H9 (cell line): ENCODE measurements around the gene PIEZO2. TPM values are rescaled to one million over a fixed set of nuclear protein-coding genes. Genes with fewer than 3 reads are reported as not detected.

Experiments used
- DNase-seq: peaks from one replicate; pipeline ENCODE4 v3.0.0-alpha.2; 2017
- H2AFZ ChIP-seq: one replicate; pipeline ENCODE4 v1.6.1; 2013; ENCODE audit warnings: mild to moderate bottlenecking, low read length, control low read depth, moderate library complexity
- H2AK5ac ChIP-seq: 2 replicates; pipeline ENCODE4 v1.6.1; 2013; ENCODE audit warnings: low read length, control low read depth, mixed read lengths; ENCODE audit not compliant: insufficient read length
- H2BK120ac ChIP-seq: one replicate; pipeline ENCODE4 v1.6.1; 2013; ENCODE audit warnings: low read depth, mild to moderate bottlenecking, low read length, control low read depth, inconsistent platforms; ENCODE audit not compliant: poor library complexity, severe bottlenecking
- H2BK12ac ChIP-seq: 2 replicates; pipeline ENCODE4 v1.6.1; 2013; ENCODE audit warnings: low read length, control low read depth, mixed read lengths, low read depth; ENCODE audit not compliant: insufficient read length
- H2BK15ac ChIP-seq: 2 replicates; pipeline ENCODE4 v1.6.1; 2013; ENCODE audit warnings: low read depth, low read length, control low read depth
- H2BK20ac ChIP-seq: one replicate; pipeline ENCODE4 v1.6.1; 2013; ENCODE audit warnings: low read depth, mild to moderate bottlenecking, low read length, control low read depth, inconsistent platforms; ENCODE audit not compliant: poor library complexity, severe bottlenecking
- H2BK5ac ChIP-seq: 2 replicates; pipeline ENCODE4 v1.6.1; 2013; ENCODE audit warnings: low read length, control low read depth, mixed read lengths; ENCODE audit not compliant: insufficient read length
- H3K14ac ChIP-seq: 2 replicates; pipeline ENCODE4 v1.6.1; 2013; ENCODE audit warnings: low read length, control low read depth; ENCODE audit not compliant: insufficient read depth
- H3K18ac ChIP-seq: 2 replicates; pipeline ENCODE4 v1.6.1; 2013; ENCODE audit warnings: low read depth, mild to moderate bottlenecking, mixed read lengths, low read length, control low read depth; ENCODE audit not compliant: insufficient read length
- H3K23ac ChIP-seq: 2 replicates; pipeline ENCODE4 v1.6.1; 2013; ENCODE audit warnings: low read length, control low read depth, mixed read lengths, low read depth; ENCODE audit not compliant: insufficient read length
- H3K23me2 ChIP-seq: 2 replicates; pipeline ENCODE4 v1.6.1; 2013; ENCODE audit warnings: low read depth, mild to moderate bottlenecking, mixed read lengths, low read length, control low read depth; ENCODE audit not compliant: insufficient read length, poor library complexity, severe bottlenecking
- H3K27ac ChIP-seq: 2 replicates; pipeline ENCODE4 v1.5.1; 2013; ENCODE audit warnings: low read length, control low read depth, mixed read lengths, low read depth; ENCODE audit not compliant: insufficient read length
- H3K27me3 ChIP-seq: 2 replicates; pipeline ENCODE4 v1.6.1; 2013; ENCODE audit warnings: low read length, control low read depth, inconsistent platforms; ENCODE audit not compliant: insufficient read depth
- H3K4ac ChIP-seq: 2 replicates; pipeline ENCODE4 v1.6.1; 2013; ENCODE audit warnings: low read depth, mild to moderate bottlenecking, control low read depth, inconsistent platforms, low read length, moderate library complexity
- H3K4me1 ChIP-seq: 2 replicates; pipeline ENCODE4 v1.6.1; 2013; ENCODE audit warnings: low read length, control low read depth, inconsistent platforms; ENCODE audit not compliant: insufficient read depth
- H3K4me2 ChIP-seq: 2 replicates; pipeline ENCODE4 v1.6.1; 2013; ENCODE audit warnings: low read length, control low read depth, mixed read lengths; ENCODE audit not compliant: insufficient read length, insufficient read depth
- H3K56ac ChIP-seq: 2 replicates; pipeline ENCODE4 v1.6.1; 2013; ENCODE audit warnings: low read depth, mild to moderate bottlenecking, mixed read lengths, low read length, control low read depth; ENCODE audit not compliant: insufficient read length
- H3K79me1 ChIP-seq: 2 replicates; pipeline ENCODE4 v1.6.1; 2013; ENCODE audit warnings: low read depth, mild to moderate bottlenecking, moderate library complexity, low read length, control low read depth, inconsistent platforms; ENCODE audit not compliant: insufficient read depth, poor library complexity, severe bottlenecking
- H3K79me2 ChIP-seq: 2 replicates; pipeline ENCODE4 v1.6.1; 2013; ENCODE audit warnings: low read length, control low read depth, inconsistent platforms; ENCODE audit not compliant: insufficient read depth
- H3K9ac ChIP-seq: 2 replicates; pipeline ENCODE4 v1.6.1; 2013; ENCODE audit warnings: low read length, control low read depth, mixed read lengths; ENCODE audit not compliant: insufficient read length; ENCODE audit errors: extremely low read depth
- H3K9me3 ChIP-seq: one replicate; pipeline ENCODE4 v1.6.1; 2013; ENCODE audit warnings: low read depth, low read length, inconsistent platforms; ENCODE audit not compliant: control insufficient read depth
- H3T11ph ChIP-seq: one replicate; pipeline ENCODE4 v1.6.1; 2013; ENCODE audit warnings: mild to moderate bottlenecking, low read length, control low read depth, inconsistent platforms
- H4K20me1 ChIP-seq: one replicate; pipeline ENCODE4 v1.6.1; 2013; ENCODE audit not compliant: control insufficient read depth, insufficient read length, insufficient read depth
- H4K5ac ChIP-seq: 2 replicates; pipeline ENCODE4 v1.6.1; 2013; ENCODE audit warnings: low read depth, mild to moderate bottlenecking, mixed read lengths, low read length, control low read depth; ENCODE audit not compliant: insufficient read length
- H4K8ac ChIP-seq: replicated peaks from 2 replicates; pipeline ENCODE4 v1.6.1; 2013; ENCODE audit warnings: low read length, control low read depth, mixed read lengths, low read depth; ENCODE audit not compliant: insufficient read length
- H4K91ac ChIP-seq: 2 replicates; pipeline ENCODE4 v1.6.1; 2013; ENCODE audit warnings: low read depth, mild to moderate bottlenecking, moderate library complexity, mixed read lengths, low read length, control low read depth; ENCODE audit not compliant: insufficient read length
- H3K27ac Mint-ChIP-seq, 3 experiments: 2 replicates in 2 of 3; 3 replicates in 1 of 3; pipeline ENCODE4 v1.8.0; 2020 to 2021; ENCODE audit warnings: mixed read lengths in 3 of 3, mild to moderate bottlenecking in 1 of 3, moderate library complexity in 1 of 3
- H3K27me3 Mint-ChIP-seq: 2 replicates; pipeline ENCODE4 v1.8.0; 2021; ENCODE audit warnings: low read depth, mild to moderate bottlenecking, moderate library complexity, mixed read lengths
- H3K36me3 Mint-ChIP-seq, 3 experiments: 2 replicates in 2 of 3; 3 replicates in 1 of 3; pipeline ENCODE4 v1.8.0; 2020 to 2021; ENCODE audit warnings: low read depth in 3 of 3, mixed read lengths in 3 of 3; ENCODE audit not compliant: insufficient read depth in 1 of 3
- H3K4me1 Mint-ChIP-seq, 2 experiments: 2 replicates each; pipeline ENCODE4 v1.8.0; 2020; ENCODE audit warnings: mixed read lengths in 2 of 2
- H3K4me3 Mint-ChIP-seq, 2 experiments: 2 replicates in 1 of 2; 3 replicates in 1 of 2; pipeline ENCODE4 v1.8.0; 2020 to 2021; ENCODE audit warnings: mild to moderate bottlenecking in 2 of 2, mixed read lengths in 2 of 2, moderate library complexity in 1 of 2
- H3K9me3 Mint-ChIP-seq, 2 experiments: 2 replicates in 1 of 2; 3 replicates in 1 of 2; pipeline ENCODE4 v1.8.0; 2020; ENCODE audit warnings: mild to moderate bottlenecking in 2 of 2, mixed read lengths in 2 of 2, moderate library complexity in 1 of 2
- CTCF ChIP-seq: fragments of 200-600 bp; sonication (generic); conservative IDR thresholded peaks from 3 replicates; pipeline ENCODE4 v1.8.0; 2021; ENCODE audit warnings: antibody characterized with exemption, mild to moderate bottlenecking
- WGBS: extraction: QIAGEN DNeasy Blood & Tissue Kit; methylation state at CpG from one replicate; pipeline ENCODE4 v1.1.7; 2013; ENCODE audit warnings: missing lambda C conversion rate, low lambda C conversion rate, mixed read lengths; ENCODE audit not compliant: insufficient read length; ENCODE audit errors: extremely low coverage; 5-methylcytosine and 5-hydroxymethylcytosine counted together
- total RNA-seq: library from RNA; stranded (reverse); gene quantifications from 2 replicates; pipeline ENCODE4 v1.2.1, GENCODE V29; 2021

The PIEZO2 gene
- total RNA-seq, 1 experiment from 2014 or later = 3.9 TPM

DNA sequence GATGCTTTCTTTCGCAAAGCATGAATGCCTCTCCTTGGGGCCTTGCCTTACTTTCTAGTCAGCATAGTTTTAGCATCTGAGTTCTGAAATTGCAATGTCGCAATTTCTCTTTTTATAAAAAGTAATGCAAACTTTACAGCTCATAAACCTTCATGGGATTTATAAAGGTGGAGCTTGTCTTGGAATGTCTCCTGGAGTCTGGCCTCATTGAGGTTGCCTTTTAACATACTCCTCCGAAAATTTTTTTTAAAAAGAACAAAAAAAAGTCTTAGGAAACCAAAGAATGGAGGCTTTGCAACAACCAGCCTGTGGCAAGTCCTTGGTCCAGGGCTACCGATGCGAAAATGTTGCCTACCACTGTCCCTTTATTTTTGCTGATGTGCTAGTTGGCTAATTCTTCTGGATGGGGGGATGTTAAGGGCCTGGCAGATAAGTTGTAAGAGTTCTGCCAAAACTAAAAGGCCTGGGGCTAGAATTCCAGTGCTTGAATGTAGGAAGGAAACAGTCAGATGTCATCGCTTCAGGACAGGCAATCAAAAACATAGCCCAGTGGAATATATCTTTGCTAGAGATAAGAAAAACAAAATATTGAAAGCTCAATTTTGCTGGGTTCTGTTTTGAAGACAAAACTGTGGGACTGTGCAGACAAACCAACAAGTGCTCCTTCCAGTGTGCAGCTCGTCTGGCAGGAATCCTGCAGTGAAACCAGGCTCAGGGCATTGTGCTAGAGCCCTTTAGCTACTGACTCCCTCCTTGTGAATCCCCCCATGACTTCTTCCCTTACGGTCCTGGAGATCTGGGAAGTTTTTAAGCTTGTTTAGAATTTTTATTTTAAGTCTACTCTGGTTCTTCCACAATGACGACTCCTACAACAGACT lies 213.0 kb downstream of the PIEZO2 start:
- H4K5ac ChIP-seq = no peak overlapping the region
- Mint-ChIP-seq H3K4me3 (no peak overlapping the region), H3K27me3 (no peaks in the 10 kb centered on the region), H3K4me1 (peaks cover 33 to 37% of the 10 kb centered on the region in 2 experiments), H3K27ac (peak overlapping the region in 1 of 3 experiments; percentile 44; a peak in 1 of 7 replicates), H3K9me3 (no peaks in the 10 kb centered on the region), H3K36me3 (peaks cover 0 to 2% (median 0%) of the 10 kb centered on the region in 3 experiments; a peak in 1 of 7 replicates)
- no peak overlapping the region; the same call in 1 of the 2 replicates for H2BK15ac ChIP-seq
- H3K4me1 ChIP-seq = peaks cover 9% of the 10 kb centered on the region; the same call in 1 of the 2 replicates
- no peak overlapping the region for H3T11ph ChIP-seq
- H3K18ac ChIP-seq = no peak overlapping the region
- H3K4me2 ChIP-seq = no peak overlapping the region
- WGBS = no CpG with 5 or more reads among the region's 9 CpGs
- no peak overlapping the region for H3K27ac ChIP-seq
- no peak overlapping the region for H3K23ac ChIP-seq
- H2BK120ac ChIP-seq = no peak overlapping the region
- H2BK20ac ChIP-seq = no peak overlapping the region
- H3K79me2 ChIP-seq = no peaks in the 10 kb centered on the region
- H3K9me3 ChIP-seq = no peaks in the 10 kb centered on the region
- no peaks in the 10 kb centered on the region for H4K20me1 ChIP-seq
- H3K79me1 ChIP-seq = no peaks in the 10 kb centered on the region
- TF ChIP-seq CTCF = no peak
- H3K9ac ChIP-seq = no peak overlapping the region
- no peak overlapping the region for H2BK5ac ChIP-seq
- no peak overlapping the region for H3K56ac ChIP-seq
- H3K27me3 ChIP-seq = no peaks in the 10 kb centered on the region
- H4K91ac ChIP-seq = no peak overlapping the region
- no peak overlapping the region for H2AK5ac ChIP-seq
- H3K23me2 ChIP-seq = no peaks in the 10 kb centered on the region
- no peak overlapping the region; the same call in 1 of the 2 replicates for H3K14ac ChIP-seq
- no peak overlapping the region for H3K4ac ChIP-seq
- no peak overlapping the region for H2AFZ ChIP-seq
- DNase-seq = no peak
- H2BK12ac ChIP-seq = no peak overlapping the region
- no peak overlapping the region for H4K8ac ChIP-seq
